Thyroid gland (tissue), 4 donors: ENCODE results near the gene CNTN1.

Source experiments
- CTCF ChIP-seq, 6 experiments: fragments of 200-600 bp in 3 of 6; fragments of 450-650 bp in 3 of 6; sonication (generic) in 3 of 6; IDR thresholded peaks; one replicate each; pipeline ENCODE4 v1.5.1; 2016 to 2019; ENCODE audit warnings: antibody characterized with exemption in 6 of 6, mild to moderate bottlenecking in 2 of 6, inconsistent platforms in 1 of 6, moderate library complexity in 1 of 6
- POLR2A ChIP-seq, 2 donors: fragments of 450-650 bp; IDR thresholded peaks; one replicate each; pipeline ENCODE4 v1.6.1; 2017; ENCODE audit warnings: antibody characterized with exemption in 2 of 2, mild to moderate bottlenecking in 2 of 2, moderate library complexity in 1 of 2

GRCh38 chr12:40668099-40668529 is 24.1 kb upstream of the CNTN1 start:
- no peak for TF ChIP-seq CTCF (IDR thresholded peaks at IDR 0.05)
- no peak for TF ChIP-seq POLR2A (IDR thresholded peaks at IDR 0.05)
